CD4-positive, alpha-beta memory T cell (primary cell): ENCODE results near the gene SLC29A4. TPM values are rescaled to one million over a fixed set of nuclear protein-coding genes. Genes with fewer than 3 reads are reported as not detected.
"Not testable (repeated sequence)": the region's sequence is repeated elsewhere in the genome, so short reads cannot be mapped to it uniquely, and the experiment has no call there.

Experiments used
- CTCF ChIA-PET: fragments of 350-600 bp; sonication (Branson Sonifier 250); formaldehyde crosslinking; loops from one replicate; lab custom pipeline; 2021; ENCODE audit warnings: inconsistent platforms; ENCODE audit not compliant: partially characterized antibody; lab: Charles Lee
- POLR2A ChIA-PET: fragments of 350-600 bp; sonication (Branson Sonifier 250); formaldehyde crosslinking; loops from one replicate; lab custom pipeline; 2021; ENCODE audit not compliant: partially characterized antibody; lab: Charles Lee
- DNase-seq, 5 donors: peaks; one replicate each; pipeline versions ENCODE4 v3.0.0 to v3.0.0-alpha.2; 2020 to 2022; ENCODE audit warnings: mixed read lengths in 1 of 5
- H3K27ac ChIP-seq: one replicate; pipeline ENCODE4 v1.7.0; 2013; ENCODE audit warnings: low read depth, low read length
- H3K27me3 ChIP-seq: 2 replicates; pipeline ENCODE4 v1.7.0; 2013; ENCODE audit warnings: mild to moderate bottlenecking, low read length, moderate library complexity; ENCODE audit not compliant: insufficient read depth
- H3K36me3 ChIP-seq: 2 replicates; pipeline ENCODE4 v1.7.0; 2013; ENCODE audit warnings: mild to moderate bottlenecking, low read length, moderate library complexity; ENCODE audit not compliant: insufficient read depth
- H3K4me1 ChIP-seq: 2 replicates; pipeline ENCODE4 v1.7.0; 2013; ENCODE audit warnings: mild to moderate bottlenecking, low read length, moderate library complexity; ENCODE audit not compliant: insufficient read depth
- H3K4me3 ChIP-seq, 2 donors: one replicate each; pipeline ENCODE4 v1.7.0; 2013; ENCODE audit warnings: low read length in 2 of 2, mild to moderate bottlenecking in 1 of 2
- H3K9me3 ChIP-seq, 2 donors: one replicate each; pipeline ENCODE4 v1.7.0; 2013; ENCODE audit warnings: low read length in 2 of 2, control low read depth in 1 of 2; ENCODE audit not compliant: control insufficient read depth in 1 of 2
- H3K27ac Mint-ChIP-seq, 7 donors: one replicate each; pipeline ENCODE4 v1.8.0; 2020 to 2021; ENCODE audit warnings: mixed read lengths in 7 of 7, mild to moderate bottlenecking in 6 of 7, inconsistent platforms in 3 of 7, moderate library complexity in 3 of 7
- H3K27me3 Mint-ChIP-seq, 2 donors: one replicate each; pipeline ENCODE4 v1.8.0; 2020 to 2021; ENCODE audit warnings: mixed read lengths in 2 of 2
- H3K36me3 Mint-ChIP-seq, 2 donors: one replicate each; pipeline ENCODE4 v1.8.0; 2020 to 2021; ENCODE audit warnings: mixed read lengths in 2 of 2, inconsistent platforms in 1 of 2, mild to moderate bottlenecking in 1 of 2
- H3K4me1 Mint-ChIP-seq, 4 donors: one replicate each; pipeline ENCODE4 v1.8.0; 2020 to 2021; ENCODE audit warnings: mixed read lengths in 4 of 4, mild to moderate bottlenecking in 1 of 4
- H3K4me3 Mint-ChIP-seq, 8 donors: one replicate each; pipeline ENCODE4 v1.8.0; 2020 to 2021; ENCODE audit warnings: mixed read lengths in 8 of 8, mild to moderate bottlenecking in 7 of 8, moderate library complexity in 6 of 8, inconsistent platforms in 3 of 8
- H3K9me3 Mint-ChIP-seq, 8 donors: one replicate each; pipeline ENCODE4 v1.8.0; 2020 to 2021; ENCODE audit warnings: mixed read lengths in 8 of 8, mild to moderate bottlenecking in 5 of 8, inconsistent platforms in 3 of 8, moderate library complexity in 1 of 8
- intact Hi-C: fragments of 100-400 bp; cut with micrococcal nuclease; formaldehyde crosslinking; loops from one replicate; pipeline ENCODE4 v1.15.1; 2023
- polyA plus RNA-seq, 2 donors: library from polyadenylated mRNA; unstranded; fragments of 300-500 nt; fragmentation: Illumina TruSeq; gene quantifications; one replicate each; pipeline ENCODE4 v1.2.3, GENCODE V29; 2021
- total RNA-seq, 2 experiments: library from RNA; stranded (reverse); gene quantifications; one replicate each; pipeline ENCODE4 v1.2.3, GENCODE V29; 2021

The SLC29A4 gene
- total and polyA plus RNA-seq, 4 experiments from 2014 or later = 0.36 to 0.82 (median 0.63) TPM

- H3K27ac Mint-ChIP-seq, H3K9me3 Mint-ChIP-seq, CTCF ChIA-PET, intact Hi-C loops, H3K27ac ChIP-seq, H3K4me1 Mint-ChIP-seq, H3K4me3 Mint-ChIP-seq, H3K4me3 ChIP-seq, H3K4me1 ChIP-seq, H3K36me3 ChIP-seq, POLR2A ChIA-PET, H3K27me3 ChIP-seq, H3K9me3 ChIP-seq, DNase-seq, H3K27me3 Mint-ChIP-seq: not testable (repeated sequence)
- H3K36me3 Mint-ChIP-seq = peaks cover 18 to 40% of the 10 kb centered on the region in 2 donors
These were observed 29.7 kb downstream of the SLC29A4 start for GRCh38 chr7:5312276-5313070.

DNA sequence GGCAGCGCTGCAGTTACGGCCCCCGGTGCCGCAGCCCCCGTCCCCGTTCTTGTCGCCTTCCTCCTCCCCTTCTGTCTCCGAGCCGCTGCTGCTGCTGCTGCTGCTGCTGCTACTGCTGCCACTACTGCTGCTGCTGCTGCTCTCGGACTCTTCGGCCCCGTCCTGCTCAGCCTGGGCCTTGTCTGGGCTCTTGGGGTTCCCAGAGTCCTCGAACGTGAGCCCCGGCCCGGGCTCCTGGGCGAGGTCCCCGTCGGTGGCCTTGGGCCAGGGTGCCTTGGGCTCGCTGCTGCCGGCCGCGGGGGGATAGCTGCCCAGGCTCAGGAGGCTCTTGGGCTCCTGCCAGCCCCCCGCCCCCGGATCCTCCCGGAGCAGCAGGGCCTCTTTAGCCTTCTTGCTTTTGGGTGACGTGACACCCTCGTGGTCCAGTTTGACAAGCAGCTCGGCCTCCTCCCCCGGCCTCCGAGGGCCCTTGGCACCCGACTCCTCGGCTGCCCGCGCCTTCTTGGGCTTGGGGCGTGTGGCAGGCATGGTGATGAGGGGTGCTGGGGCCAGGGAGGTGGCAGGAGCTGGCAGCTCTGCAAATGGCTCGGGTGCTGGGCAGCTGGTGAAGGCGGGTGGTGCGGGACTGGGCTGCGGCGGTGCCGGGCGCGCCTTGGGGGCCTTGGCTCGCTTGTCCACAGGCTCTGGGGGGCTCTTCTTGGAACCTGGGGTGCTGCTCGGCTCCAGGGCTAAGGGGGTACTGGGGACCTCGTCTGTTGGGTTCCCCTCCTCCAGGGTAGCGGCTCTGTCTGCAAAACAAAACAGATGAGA is 30.5 kb downstream of the SLC29A4 start:
- DNase-seq, H3K4me3 ChIP-seq, H3K36me3 ChIP-seq, H3K27ac Mint-ChIP-seq, H3K27ac ChIP-seq, H3K4me3 Mint-ChIP-seq, H3K4me1 ChIP-seq, intact Hi-C loops, H3K4me1 Mint-ChIP-seq, H3K9me3 Mint-ChIP-seq, H3K27me3 Mint-ChIP-seq, H3K27me3 ChIP-seq, H3K9me3 ChIP-seq: not testable (repeated sequence)
- ChIA-PET POLR2A (interaction anchor here (1.2 kb wide), 1 partner anchor 19 kb away, joined by 3 read pairs; no protein-coding TSS in a partner anchor), CTCF (interaction anchor here (0.6 kb wide), 1 partner anchor 53 kb away, joined by 3 read pairs; no protein-coding TSS in a partner anchor)
- H3K36me3 Mint-ChIP-seq = peaks cover 19 to 39% of the 10 kb centered on the region in 2 donors

GRCh38 chr7:5314864-5315263 is 32.1 kb downstream of the SLC29A4 start:
- intact Hi-C loops = no loop called here
- Histone ChIP-seq H3K9me3 (no peaks in the 10 kb centered on the region), H3K4me3 (no peak overlapping the region), H3K27me3 (no peaks in the 10 kb centered on the region), H3K4me1 (no peaks in the 10 kb centered on the region), H3K36me3 (peaks cover 8% of the 10 kb centered on the region), H3K27ac (no peak overlapping the region)
- Mint-ChIP-seq H3K27me3 (no peaks in the 10 kb centered on the region), H3K4me3 (no peak overlapping the region), H3K27ac (no peak overlapping the region), H3K9me3 (peaks cover 0 to 21% (median 15%) of the 10 kb centered on the region in 8 donors), H3K4me1 (no peaks in the 10 kb centered on the region), H3K36me3 (peaks cover 31 to 50% of the 10 kb centered on the region in 2 donors)
- POLR2A ChIA-PET = interaction anchor here (1.2 kb wide), 1 partner anchor 17 kb away, joined by 3 read pairs; no protein-coding TSS in a partner anchor
- no peak for DNase-seq
- CTCF ChIA-PET = no interaction called here

DNA sequence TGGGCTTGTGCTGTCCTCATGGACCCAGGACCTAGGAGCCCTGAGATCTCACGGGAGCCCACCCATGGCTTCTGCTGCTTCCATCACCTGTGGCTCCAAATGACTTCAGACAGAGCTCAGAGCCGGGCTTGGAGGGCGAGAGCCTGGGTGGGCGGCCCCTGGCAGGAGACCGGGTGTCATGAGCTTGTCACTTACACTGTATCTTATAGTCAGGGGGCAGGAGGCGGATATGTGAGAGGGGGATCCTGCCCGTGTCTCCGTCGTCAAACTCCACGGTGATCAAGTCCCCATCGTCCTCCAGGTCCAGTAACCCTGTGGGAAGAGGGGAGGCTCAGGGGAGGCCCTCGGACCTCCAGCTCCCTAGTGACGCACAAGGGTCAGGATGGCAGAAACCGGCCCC is 33.0 kb downstream of the SLC29A4 start:
- CTCF ChIA-PET = interaction anchor here (0.6 kb wide), 1 partner anchor 181 kb away, joined by 3 read pairs; no protein-coding TSS in a partner anchor
- H3K4me1 ChIP-seq = no peaks in the 10 kb centered on the region
- Mint-ChIP-seq H3K4me1 (no peaks in the 10 kb centered on the region), H3K36me3 (peaks cover 35 to 51% of the 10 kb centered on the region in 2 donors), H3K4me3 (no peak overlapping the region), H3K27ac (no peak overlapping the region), H3K27me3 (no peaks in the 10 kb centered on the region), H3K9me3 (peaks cover 0 to 22% (median 16%) of the 10 kb centered on the region in 8 donors)
- H3K9me3 ChIP-seq = no peaks in the 10 kb centered on the region
- DNase-seq = no peak
- no peaks in the 10 kb centered on the region for H3K27me3 ChIP-seq
- POLR2A ChIA-PET = no interaction called here
- intact Hi-C loops = no loop called here
- H3K36me3 ChIP-seq = peaks cover 7% of the 10 kb centered on the region
- H3K27ac ChIP-seq = no peak overlapping the region
- H3K4me3 ChIP-seq = no peak overlapping the region

DNA sequence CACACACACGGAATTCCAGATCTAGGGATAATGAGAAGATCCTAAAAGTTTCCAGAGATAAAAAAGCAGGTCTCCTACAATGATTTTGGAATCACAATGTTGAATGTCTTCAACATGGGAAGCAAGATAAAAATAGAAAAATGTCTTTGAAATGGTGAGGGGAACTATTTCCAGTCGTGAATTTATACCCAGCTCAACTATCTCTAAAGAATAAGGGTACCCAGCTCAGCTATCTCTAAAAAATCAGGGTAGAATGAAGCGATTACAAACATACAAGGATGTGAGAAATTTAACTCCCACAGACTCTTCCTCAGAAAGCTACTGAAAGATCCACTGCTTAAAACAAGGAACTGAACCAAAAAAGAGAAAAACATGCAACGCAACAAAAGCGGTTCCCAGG is 35.9 kb downstream of the SLC29A4 start:
- H3K27me3 Mint-ChIP-seq, CTCF ChIA-PET: not testable (repeated sequence)
- peaks cover 45 to 54% of the 10 kb centered on the region in 2 donors for H3K36me3 Mint-ChIP-seq

DNA sequence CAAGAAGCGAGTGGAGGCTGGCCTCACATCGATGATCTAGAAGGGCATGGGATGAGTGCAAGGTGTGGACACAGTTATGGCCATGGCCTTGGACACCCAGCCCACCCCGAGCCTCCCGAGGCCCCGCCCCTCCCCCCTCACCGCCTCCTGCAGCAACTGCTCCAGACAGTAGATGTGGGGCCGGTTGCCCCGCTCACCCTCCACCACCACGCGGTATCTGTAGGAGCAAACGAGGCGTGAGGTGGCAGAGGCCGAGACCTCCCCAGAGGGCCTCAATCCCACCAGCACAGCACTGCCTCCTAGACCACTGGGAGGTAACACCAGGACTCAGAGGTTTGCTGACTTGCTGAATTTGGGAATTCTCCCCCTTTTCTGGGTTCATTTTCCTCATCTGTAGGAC is 37.6 kb downstream of the SLC29A4 start:
- DNase-seq = no peak
- Histone ChIP-seq H3K27me3 (no peaks in the 10 kb centered on the region), H3K9me3 (no peaks in the 10 kb centered on the region), H3K36me3 (peaks cover 5% of the 10 kb centered on the region), H3K4me1 (no peaks in the 10 kb centered on the region), H3K27ac (no peak overlapping the region), H3K4me3 (no peak overlapping the region)
- Mint-ChIP-seq H3K36me3 (peaks cover 46 to 48% of the 10 kb centered on the region in 2 donors), H3K9me3 (peaks cover 0 to 24% (median 16%) of the 10 kb centered on the region in 8 donors), H3K4me1 (no peaks in the 10 kb centered on the region), H3K27me3 (no peaks in the 10 kb centered on the region), H3K4me3 (no peak overlapping the region), H3K27ac (no peak overlapping the region)
- ChIA-PET CTCF (no interaction called here), POLR2A (no interaction called here)
- intact Hi-C loops = no loop called here

More for the DNA sequence above, 35.9 kb downstream of the SLC29A4 start:
- H3K9me3 ChIP-seq, H3K4me3 ChIP-seq, H3K27me3 ChIP-seq, H3K4me3 Mint-ChIP-seq, H3K27ac ChIP-seq, H3K36me3 ChIP-seq, POLR2A ChIA-PET, H3K4me1 Mint-ChIP-seq, H3K4me1 ChIP-seq, DNase-seq, intact Hi-C loops: not testable (repeated sequence)
- H3K27ac Mint-ChIP-seq = peak overlapping the region in 1 of 7 donors; percentile 50
- H3K9me3 Mint-ChIP-seq = peaks cover 0 to 24% (median 16%) of the 10 kb centered on the region in 8 donors

DNA sequence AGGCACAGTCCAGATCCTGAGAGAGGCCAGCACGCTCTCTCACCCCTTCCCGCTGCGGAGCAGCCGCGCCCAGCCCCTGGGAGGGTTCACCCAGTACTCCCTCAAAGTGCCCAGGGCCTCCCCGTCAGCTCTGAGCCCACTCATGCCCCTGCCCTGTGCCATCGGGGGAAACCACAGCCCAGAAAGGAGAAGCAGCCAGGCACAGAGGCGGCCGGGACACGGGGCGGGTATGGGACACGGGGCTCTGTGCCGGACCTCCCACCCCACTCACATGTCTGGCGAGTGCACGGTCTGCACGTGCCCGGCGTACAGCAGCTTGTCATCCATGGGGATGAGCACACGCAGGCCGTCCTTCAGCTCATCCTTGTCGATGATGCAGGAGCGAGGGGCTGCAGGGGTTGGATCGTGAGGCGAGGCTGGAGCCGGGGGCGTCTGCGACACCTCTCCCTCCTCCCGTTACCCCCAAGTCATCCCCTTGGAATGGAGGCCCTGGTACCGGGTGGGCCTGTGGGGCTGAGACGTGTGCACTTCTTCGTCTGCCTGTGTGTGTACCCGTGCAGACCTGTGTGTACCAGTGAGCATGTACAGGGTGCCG is 38.2 kb downstream of the SLC29A4 start:
- no peak for DNase-seq
- H3K36me3 Mint-ChIP-seq = peaks cover 42 to 50% of the 10 kb centered on the region in 2 donors
- no peaks in the 10 kb centered on the region for H3K4me1 Mint-ChIP-seq
- no peaks in the 10 kb centered on the region for H3K9me3 ChIP-seq
- intact Hi-C loops = no loop called here
- H3K4me3 Mint-ChIP-seq = no peak overlapping the region
- POLR2A ChIA-PET = no interaction called here
- H3K27ac Mint-ChIP-seq = peak overlapping the region in 1 of 7 donors; percentile 37
- H3K27me3 Mint-ChIP-seq = no peaks in the 10 kb centered on the region
- no peaks in the 10 kb centered on the region for H3K27me3 ChIP-seq
- no peaks in the 10 kb centered on the region for H3K4me1 ChIP-seq
- H3K27ac ChIP-seq = no peak overlapping the region
- H3K4me3 ChIP-seq = no peak overlapping the region
- H3K9me3 Mint-ChIP-seq = peaks cover 0 to 24% (median 16%) of the 10 kb centered on the region in 8 donors
- H3K36me3 ChIP-seq = peaks cover 5% of the 10 kb centered on the region
- CTCF ChIA-PET = interaction anchor here (0.6 kb wide), 1 partner anchor 45 kb away, joined by 3 read pairs; no protein-coding TSS in a partner anchor
